ENCODE measurements around the gene IAPP. TPM values are rescaled to one million over a fixed set of nuclear protein-coding genes. Genes with fewer than 3 reads are reported as not detected.
"Not testable (repeated sequence)": the region's sequence is repeated elsewhere in the genome, so short reads cannot be mapped to it uniquely, and the experiment has no call there.

The IAPP gene
- total RNA-seq, 5 donors from 2014 or later (not counting 1 experiment from before 2014, with no cell fraction given), result not detected

GRCh38 chr12:21346542-21347205 lies 26.0 kb upstream of the IAPP start:
- no peaks in the 10 kb centered on the region for H3K4me1 Mint-ChIP-seq
- H3K9me3 Mint-ChIP-seq, result no peaks in the 10 kb centered on the region
- no CpG with 5 or more reads among the region's 1 CpG for WGBS (ENCODE audit: insufficient coverage)
- ATAC-seq (replicated peaks in 1 of 4) (no peak), DNase-seq (no peak)
- H3K4me3 ChIP-seq (ENCODE audit: control insufficient read depth in 1 of 2, extremely low read depth in 1 of 2, low read length in 1 of 2), result no peak overlapping the region
- H3K27ac Mint-ChIP-seq, result no peak overlapping the region
- H3K27ac ChIP-seq (ENCODE audit: low read length), result no peak overlapping the region
- no peaks in the 10 kb centered on the region for H3K4me1 ChIP-seq (ENCODE audit: control insufficient read depth in 1 of 2, extremely low read depth in 1 of 2, insufficient read depth in 2 of 2, low read length in 2 of 2)
- ChIA-PET CTCF (interaction anchor here in 1 of 2 donors (0.6 kb wide), 1 partner anchor 11 kb away, joined by 4 read pairs; no protein-coding TSS in a partner anchor), POLR2A (no interaction called here)
- H3K36me3 Mint-ChIP-seq, result no peaks in the 10 kb centered on the region
- H3K36me3 ChIP-seq (ENCODE audit: control insufficient read depth in 2 of 2, extremely low read depth in 1 of 2, insufficient read depth in 1 of 2, low read length in 1 of 2), result no peaks in the 10 kb centered on the region
- H3K4me3 Mint-ChIP-seq, result no peak overlapping the region
- no peaks in the 10 kb centered on the region for H3K9me3 ChIP-seq
- H3K27me3 ChIP-seq (replicated peaks in 1 of 2; ENCODE audit: control insufficient read depth in 2 of 2, extremely low read depth in 1 of 2, insufficient read depth in 2 of 2, low read length in 1 of 2), result no peaks in the 10 kb centered on the region
- peaks cover 1 to 19% of the 10 kb centered on the region in 2 donors for H3K27me3 Mint-ChIP-seq

GRCh38 chr12:21350975-21351374 lies 21.7 kb upstream of the IAPP start:
- Histone ChIP-seq H3K4me1 (ENCODE audit: control insufficient read depth in 1 of 2, extremely low read depth in 1 of 2, insufficient read depth in 2 of 2, low read length in 2 of 2) (no peaks in the 10 kb centered on the region), H3K27me3 (replicated peaks in 1 of 2; ENCODE audit: control insufficient read depth in 2 of 2, extremely low read depth in 1 of 2, insufficient read depth in 2 of 2, low read length in 1 of 2) (no peaks in the 10 kb centered on the region), H3K9me3 (no peaks in the 10 kb centered on the region), H3K4me3 (ENCODE audit: control insufficient read depth in 1 of 2, extremely low read depth in 1 of 2, low read length in 1 of 2) (no peak overlapping the region), H3K36me3 (ENCODE audit: control insufficient read depth in 2 of 2, extremely low read depth in 1 of 2, insufficient read depth in 1 of 2, low read length in 1 of 2) (no peaks in the 10 kb centered on the region), H3K27ac (ENCODE audit: low read length) (no peak overlapping the region)
- peaks cover 10 to 19% of the 10 kb centered on the region in 2 donors for H3K27me3 Mint-ChIP-seq
- no peak overlapping the region for H3K27ac Mint-ChIP-seq
- no peak for ATAC-seq (replicated peaks in 1 of 4)
- H3K9me3 Mint-ChIP-seq, result no peaks in the 10 kb centered on the region
- ChIA-PET POLR2A (no interaction called here), CTCF (no interaction called here)
- no peak overlapping the region for H3K4me3 Mint-ChIP-seq
- no peaks in the 10 kb centered on the region for H3K36me3 Mint-ChIP-seq
- 57% methylated on average over 1 of the region's 1 CpG for WGBS (ENCODE audit: insufficient coverage)
- DNase-seq, result no peak
- H3K4me1 Mint-ChIP-seq, result no peaks in the 10 kb centered on the region

GRCh38 chr12:21353487-21353886 lies 19.2 kb upstream of the IAPP start:
- 60% methylated on average over 1 of the region's 1 CpG for WGBS (ENCODE audit: insufficient coverage)

GRCh38 chr12:21353948-21354347 lies 18.8 kb upstream of the IAPP start:
- H3K9me3 Mint-ChIP-seq, result no peaks in the 10 kb centered on the region
- H3K36me3 Mint-ChIP-seq, result no peaks in the 10 kb centered on the region
- Histone ChIP-seq H3K4me3 (ENCODE audit: control insufficient read depth in 1 of 2, extremely low read depth in 1 of 2, low read length in 1 of 2) (no peak overlapping the region), H3K4me1 (ENCODE audit: control insufficient read depth in 1 of 2, extremely low read depth in 1 of 2, insufficient read depth in 2 of 2, low read length in 2 of 2) (no peaks in the 10 kb centered on the region), H3K36me3 (ENCODE audit: control insufficient read depth in 2 of 2, extremely low read depth in 1 of 2, insufficient read depth in 1 of 2, low read length in 1 of 2) (no peaks in the 10 kb centered on the region), H3K9me3 (no peaks in the 10 kb centered on the region), H3K27ac (ENCODE audit: low read length) (no peak overlapping the region), H3K27me3 (replicated peaks in 1 of 2; ENCODE audit: control insufficient read depth in 2 of 2, extremely low read depth in 1 of 2, insufficient read depth in 2 of 2, low read length in 1 of 2) (no peaks in the 10 kb centered on the region)
- DNase-seq, result no peak
- peak overlapping the region in 1 of 2 donors; percentile 6 for H3K27ac Mint-ChIP-seq
- no peaks in the 10 kb centered on the region for H3K4me1 Mint-ChIP-seq
- WGBS (ENCODE audit: insufficient coverage), result 72% methylated on average over 2 of the region's 4 CpGs
- ATAC-seq (replicated peaks in 1 of 4), result no peak
- H3K27me3 Mint-ChIP-seq, result peaks cover 5 to 9% of the 10 kb centered on the region in 2 donors
- CTCF ChIA-PET, result no interaction called here
- POLR2A ChIA-PET, result no interaction called here
- no peak overlapping the region for H3K4me3 Mint-ChIP-seq

More at GRCh38 chr12:21353487-21353886, 19.2 kb upstream of the IAPP start:
- no peak overlapping the region for H3K27ac Mint-ChIP-seq
- ChIA-PET CTCF (no interaction called here), POLR2A (no interaction called here)
- Histone ChIP-seq H3K9me3 (no peaks in the 10 kb centered on the region), H3K36me3 (ENCODE audit: control insufficient read depth in 2 of 2, extremely low read depth in 1 of 2, insufficient read depth in 1 of 2, low read length in 1 of 2) (no peaks in the 10 kb centered on the region), H3K4me1 (ENCODE audit: control insufficient read depth in 1 of 2, extremely low read depth in 1 of 2, insufficient read depth in 2 of 2, low read length in 2 of 2) (no peaks in the 10 kb centered on the region), H3K27me3 (replicated peaks in 1 of 2; ENCODE audit: control insufficient read depth in 2 of 2, extremely low read depth in 1 of 2, insufficient read depth in 2 of 2, low read length in 1 of 2) (no peaks in the 10 kb centered on the region), H3K4me3 (ENCODE audit: control insufficient read depth in 1 of 2, extremely low read depth in 1 of 2, low read length in 1 of 2) (no peak overlapping the region), H3K27ac (ENCODE audit: low read length) (no peak overlapping the region)
- ATAC-seq (replicated peaks in 1 of 4) (no peak), DNase-seq (no peak)
- peaks cover 9 to 10% of the 10 kb centered on the region in 2 donors for H3K27me3 Mint-ChIP-seq
- no peak overlapping the region for H3K4me3 Mint-ChIP-seq
- no peaks in the 10 kb centered on the region for H3K9me3 Mint-ChIP-seq
- no peaks in the 10 kb centered on the region for H3K4me1 Mint-ChIP-seq
- H3K36me3 Mint-ChIP-seq, result no peaks in the 10 kb centered on the region

- DNase-seq (no peak), ATAC-seq (replicated peaks in 1 of 4) (no peak)
- no peaks in the 10 kb centered on the region for H3K27me3 ChIP-seq (replicated peaks in 1 of 2; ENCODE audit: control insufficient read depth in 2 of 2, extremely low read depth in 1 of 2, insufficient read depth in 2 of 2, low read length in 1 of 2)
- no peaks in the 10 kb centered on the region for H3K36me3 Mint-ChIP-seq
- H3K4me1 ChIP-seq (ENCODE audit: control insufficient read depth in 1 of 2, extremely low read depth in 1 of 2, insufficient read depth in 2 of 2, low read length in 2 of 2), result no peaks in the 10 kb centered on the region
- H3K4me3 ChIP-seq (ENCODE audit: control insufficient read depth in 1 of 2, extremely low read depth in 1 of 2, low read length in 1 of 2), result no peak overlapping the region
- no peaks in the 10 kb centered on the region for H3K4me1 Mint-ChIP-seq
- no peak overlapping the region for H3K4me3 Mint-ChIP-seq
- H3K27ac ChIP-seq (ENCODE audit: low read length), result no peak overlapping the region
- no peaks in the 10 kb centered on the region for H3K9me3 Mint-ChIP-seq
- POLR2A ChIA-PET, result no interaction called here
- H3K9me3 ChIP-seq, result no peaks in the 10 kb centered on the region
- CTCF ChIA-PET, result no interaction called here
- peaks cover 6 to 9% of the 10 kb centered on the region in 2 donors for H3K27me3 Mint-ChIP-seq
- H3K36me3 ChIP-seq (ENCODE audit: control insufficient read depth in 2 of 2, extremely low read depth in 1 of 2, insufficient read depth in 1 of 2, low read length in 1 of 2), result no peaks in the 10 kb centered on the region
- no peak overlapping the region for H3K27ac Mint-ChIP-seq
- no CpG with 5 or more reads among the region's 1 CpG for WGBS (ENCODE audit: insufficient coverage)
These were observed 18.1 kb upstream of the IAPP start for GRCh38 chr12:21354641-21355040.

GRCh38 chr12:21360632-21361031 lies 12.1 kb upstream of the IAPP start:
- CTCF ChIA-PET; H3K27ac ChIP-seq (ENCODE audit: low read length); H3K4me1 Mint-ChIP-seq; H3K4me1 ChIP-seq (ENCODE audit: control insufficient read depth in 1 of 2, extremely low read depth in 1 of 2, insufficient read depth in 2 of 2, low read length in 2 of 2); H3K36me3 ChIP-seq (ENCODE audit: control insufficient read depth in 2 of 2, extremely low read depth in 1 of 2, insufficient read depth in 1 of 2, low read length in 1 of 2); H3K27me3 ChIP-seq (replicated peaks in 1 of 2; ENCODE audit: control insufficient read depth in 2 of 2, extremely low read depth in 1 of 2, insufficient read depth in 2 of 2, low read length in 1 of 2); H3K36me3 Mint-ChIP-seq; H3K4me3 Mint-ChIP-seq; DNase-seq; H3K4me3 ChIP-seq (ENCODE audit: control insufficient read depth in 1 of 2, extremely low read depth in 1 of 2, low read length in 1 of 2); POLR2A ChIA-PET; ATAC-seq (replicated peaks in 1 of 4); H3K27ac Mint-ChIP-seq; H3K9me3 ChIP-seq: not testable (repeated sequence)
- WGBS (ENCODE audit: insufficient coverage), result 82% methylated on average over 9 of the region's 10 CpGs
- peaks cover 10 to 19% of the 10 kb centered on the region in 2 donors for H3K27me3 Mint-ChIP-seq
- peaks cover 0 to 10% (median 10%) of the 10 kb centered on the region in 3 donors for H3K9me3 Mint-ChIP-seq

Data from T-cell (primary cell).